Mesenchymal stem cell (in vitro differentiated cells and primary cell): ENCODE data around the gene HSPA12B.
A peak's percentile ranks its signal among the peaks of the same experiment; 100 is the strongest.

ENCODE experiments used
- DNase-seq: peaks from one replicate; pipeline ENCODE4 v3.0.0-alpha.2; 2013
- H2AFZ ChIP-seq: one replicate; pipeline ENCODE4 v1.6.1; 2013; ENCODE audit warnings: low read depth, mild to moderate bottlenecking, control low read depth, inconsistent platforms, low read length, moderate library complexity
- H2AK5ac ChIP-seq: 2 replicates; pipeline ENCODE4 v1.6.1; 2013; ENCODE audit warnings: low read length, moderate library complexity, mild to moderate bottlenecking, inconsistent platforms; ENCODE audit not compliant: severe bottlenecking
- H2BK120ac ChIP-seq: one replicate; pipeline ENCODE4 v1.6.1; 2013; ENCODE audit warnings: low read depth, mild to moderate bottlenecking, inconsistent platforms, low read length, moderate library complexity
- H2BK12ac ChIP-seq, 2 experiments: one replicate each; pipeline ENCODE4 v1.6.1; 2013; ENCODE audit warnings: inconsistent platforms in 2 of 2, low read length in 2 of 2, mild to moderate bottlenecking in 2 of 2, moderate library complexity in 2 of 2, control low read depth in 1 of 2
- H2BK15ac ChIP-seq: one replicate; pipeline ENCODE4 v1.6.1; 2013; ENCODE audit warnings: mild to moderate bottlenecking, low read depth, inconsistent platforms; ENCODE audit not compliant: poor library complexity, severe bottlenecking
- H2BK5ac ChIP-seq: 2 replicates; pipeline ENCODE4 v1.6.1; 2013; ENCODE audit warnings: low read depth, mild to moderate bottlenecking, low read length, control low read depth, inconsistent platforms; ENCODE audit not compliant: poor library complexity, severe bottlenecking
- H3K14ac ChIP-seq, 2 experiments: one replicate each; pipeline ENCODE4 v1.6.1; 2013; ENCODE audit warnings: inconsistent platforms in 2 of 2, low read length in 2 of 2, control low read depth in 1 of 2, mild to moderate bottlenecking in 1 of 2, moderate library complexity in 1 of 2
- H3K18ac ChIP-seq, 2 experiments: one replicate each; pipeline ENCODE4 v1.6.1; 2013; ENCODE audit warnings: inconsistent platforms in 2 of 2, low read length in 2 of 2, control low read depth in 1 of 2, low read depth in 1 of 2, mild to moderate bottlenecking in 1 of 2
- H3K23ac ChIP-seq, 2 experiments: one replicate each; pipeline ENCODE4 v1.6.1; 2013; ENCODE audit warnings: inconsistent platforms in 2 of 2, low read length in 2 of 2, mild to moderate bottlenecking in 2 of 2, moderate library complexity in 2 of 2, control low read depth in 1 of 2
- H3K27ac ChIP-seq: 2 replicates; pipeline ENCODE4 v1.5.1; 2013; ENCODE audit warnings: mild to moderate bottlenecking, moderate library complexity, low read length, control low read depth, inconsistent platforms; ENCODE audit not compliant: poor library complexity, severe bottlenecking
- H3K27me3 ChIP-seq, 2 experiments: 2 replicates each; pipeline versions ENCODE4 v1.6.1 to v1.7.0; 2013; ENCODE audit warnings: low read length in 2 of 2, mild to moderate bottlenecking in 2 of 2, moderate library complexity in 2 of 2, control low read depth in 1 of 2, inconsistent platforms in 1 of 2; ENCODE audit not compliant: control insufficient read depth in 1 of 2, insufficient read depth in 1 of 2
- H3K36me3 ChIP-seq, 2 experiments: 2 replicates each; pipeline versions ENCODE4 v1.6.1 to v1.7.0; 2013; ENCODE audit warnings: low read length in 2 of 2, control low read depth in 1 of 2, inconsistent platforms in 1 of 2, low read depth in 1 of 2, mild to moderate bottlenecking in 1 of 2; ENCODE audit not compliant: insufficient read depth in 2 of 2, control insufficient read depth in 1 of 2
- H3K4ac ChIP-seq, 2 experiments: one replicate each; pipeline ENCODE4 v1.6.1; 2013; ENCODE audit warnings: inconsistent platforms in 2 of 2, low read length in 2 of 2, mild to moderate bottlenecking in 2 of 2, moderate library complexity in 2 of 2, control low read depth in 1 of 2, low read depth in 1 of 2
- H3K4me1 ChIP-seq: 2 replicates; pipeline ENCODE4 v1.6.1; 2013; ENCODE audit warnings: low read depth, low read length, control low read depth; ENCODE audit not compliant: control insufficient read depth, insufficient read depth
- H3K4me2 ChIP-seq: 2 replicates; pipeline ENCODE4 v1.6.1; 2013; ENCODE audit warnings: low read length, mild to moderate bottlenecking, inconsistent platforms; ENCODE audit not compliant: poor library complexity, severe bottlenecking
- H3K4me3 ChIP-seq, 2 experiments: 2 replicates each; pipeline versions ENCODE4 v1.5.1 to v1.7.0; 2013; ENCODE audit warnings: low read length in 2 of 2, mild to moderate bottlenecking in 2 of 2, control low read depth in 1 of 2, low read depth in 1 of 2; ENCODE audit not compliant: insufficient read depth in 1 of 2
- H3K79me1 ChIP-seq: replicated peaks from 2 replicates; pipeline ENCODE4 v1.6.1; 2013; ENCODE audit warnings: mild to moderate bottlenecking, control low read depth, low read length, inconsistent platforms; ENCODE audit not compliant: poor library complexity, severe bottlenecking
- H3K9ac ChIP-seq: 2 replicates; pipeline ENCODE4 v1.7.0; 2013; ENCODE audit warnings: mild to moderate bottlenecking, low read length, moderate library complexity
- H3K9me3 ChIP-seq: 2 replicates; pipeline ENCODE4 v1.7.0; 2013; ENCODE audit warnings: mild to moderate bottlenecking, low read length; ENCODE audit not compliant: control insufficient read depth
- H4K8ac ChIP-seq: one replicate; pipeline ENCODE4 v1.6.1; 2013; ENCODE audit warnings: inconsistent platforms, mild to moderate bottlenecking, low read length, moderate library complexity
- H4K91ac ChIP-seq: one replicate; pipeline ENCODE4 v1.6.1; 2013; ENCODE audit warnings: mild to moderate bottlenecking, low read length, inconsistent platforms
- WGBS: methylation state at CpG from one replicate; pipeline ENCODE4 v1.1.7; 2013; ENCODE audit warnings: mixed read lengths; 5-methylcytosine and 5-hydroxymethylcytosine counted together

HSPA12B gene

DNA sequence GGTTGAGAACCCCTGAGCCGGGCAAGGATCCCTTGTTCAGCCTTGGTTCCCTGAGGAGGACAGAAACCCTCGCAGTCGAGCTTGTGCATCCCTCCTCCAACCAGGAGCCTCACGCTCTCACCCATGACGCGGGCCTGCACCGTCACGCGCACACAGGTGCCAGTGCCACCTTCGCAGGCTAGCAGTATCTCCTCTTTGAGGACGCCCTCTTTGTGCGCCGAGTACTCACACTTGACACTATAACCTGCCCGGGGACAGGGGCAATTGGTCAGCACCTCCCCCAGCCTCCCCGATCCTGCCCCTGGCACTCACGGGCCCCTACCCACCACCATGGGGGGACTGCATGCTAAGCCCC is 21.8 kb downstream of the HSPA12B start:
- DNase-seq = no peak
- Histone ChIP-seq H4K91ac (no peak overlapping the region), H2BK15ac (no peak overlapping the region), H3K9ac (no peak overlapping the region), H2BK5ac (no peak overlapping the region), H3K4me3 (no peak overlapping the region), H3K9me3 (no peaks in the 10 kb centered on the region), H3K36me3 (peaks cover 48 to 49% of the 10 kb centered on the region in 2 experiments), H2BK120ac (no peak overlapping the region), H3K4me2 (no peak overlapping the region), H2BK12ac (peak overlapping the region in 1 of 2 experiments; percentile 38), H3K18ac (no peak overlapping the region), H3K14ac (no peak overlapping the region), H2AK5ac (no peak overlapping the region), H3K4ac (no peak overlapping the region), H4K8ac (no peak overlapping the region), H3K79me1 (peaks cover 7% of the 10 kb centered on the region), H3K23ac (no peak overlapping the region), H3K27ac (no peak overlapping the region), H3K4me1 (peaks cover 19% of the 10 kb centered on the region), H3K27me3 (peaks cover 0 to 20% of the 10 kb centered on the region in 2 experiments), H2AFZ (no peak overlapping the region)
- WGBS = 96% methylated on average over 16 of the region's 16 CpGs

DNA sequence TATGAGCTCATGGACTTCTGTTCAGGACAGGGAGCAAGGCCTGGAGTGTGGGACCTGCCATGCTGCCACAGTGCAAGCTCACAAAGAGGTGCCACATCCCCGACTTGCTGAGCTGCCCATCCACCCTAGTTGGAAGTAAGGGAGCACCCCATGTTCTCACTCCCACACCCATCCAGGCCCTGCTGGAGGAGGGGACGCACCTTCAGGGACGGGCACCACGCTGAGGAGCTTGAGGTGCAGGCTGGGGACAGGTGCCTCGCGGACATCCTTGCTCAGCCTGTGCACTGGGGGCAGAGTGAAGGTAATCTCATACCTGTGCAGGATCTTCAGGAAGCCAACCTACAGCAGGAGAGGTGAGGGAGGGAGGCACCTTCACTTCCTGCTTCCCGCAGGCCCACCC is 22.8 kb downstream of the HSPA12B start:
- H3K9ac ChIP-seq = no peak overlapping the region
- H4K8ac ChIP-seq = no peak overlapping the region
- no peak overlapping the region for H2BK5ac ChIP-seq
- peaks cover 0 to 10% of the 10 kb centered on the region in 2 experiments for H3K27me3 ChIP-seq
- peaks cover 12% of the 10 kb centered on the region for H3K79me1 ChIP-seq
- no peak overlapping the region for H3K4ac ChIP-seq
- H3K9me3 ChIP-seq = no peaks in the 10 kb centered on the region
- H3K18ac ChIP-seq = no peak overlapping the region
- no peak overlapping the region for H2BK15ac ChIP-seq
- H2BK120ac ChIP-seq = no peak overlapping the region
- H3K4me1 ChIP-seq = peaks cover 10% of the 10 kb centered on the region
- DNase-seq = no peak
- no peak overlapping the region for H3K27ac ChIP-seq
- H3K23ac ChIP-seq = no peak overlapping the region
- H4K91ac ChIP-seq = no peak overlapping the region
- no peak overlapping the region for H3K4me3 ChIP-seq
- H3K36me3 ChIP-seq = peaks cover 49 to 54% of the 10 kb centered on the region in 2 experiments
- H3K14ac ChIP-seq = no peak overlapping the region
- no peak overlapping the region for H2AFZ ChIP-seq
- no peak overlapping the region for H3K4me2 ChIP-seq
- H2AK5ac ChIP-seq = no peak overlapping the region
- WGBS = 100% methylated on average over 3 of the region's 7 CpGs
- no peak overlapping the region for H2BK12ac ChIP-seq

DNA sequence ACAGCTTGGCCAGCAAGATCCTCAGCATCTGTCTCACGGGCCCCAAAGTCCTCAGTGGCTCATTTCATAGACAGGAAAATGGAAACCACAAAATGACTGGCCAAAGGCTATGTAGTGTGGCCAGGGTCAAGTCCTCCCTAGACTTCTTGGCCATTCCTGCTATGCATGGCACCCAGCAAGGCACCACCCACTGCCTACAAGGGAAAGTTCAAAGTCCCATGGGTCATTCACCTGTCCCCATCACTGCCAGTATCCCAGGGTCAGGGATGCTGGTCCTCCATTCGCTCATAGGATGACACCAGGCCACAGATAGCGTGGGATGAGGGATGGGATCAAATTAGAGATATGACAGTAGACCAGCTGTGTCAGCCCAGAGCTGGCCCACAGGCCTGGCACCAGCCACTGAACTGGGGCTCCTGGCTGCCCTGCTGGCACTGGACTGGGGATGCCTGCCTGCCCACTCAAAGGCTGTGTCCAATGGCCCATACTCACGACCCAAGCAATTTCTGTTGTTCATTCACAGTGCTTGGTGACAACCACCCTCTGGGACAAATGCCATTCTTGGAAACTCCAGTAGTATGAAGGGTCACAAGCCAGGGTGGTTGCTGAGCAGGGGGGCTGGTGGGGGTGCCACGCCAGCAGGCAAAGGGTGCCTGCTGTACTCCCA is 23.5 kb downstream of the HSPA12B start:
- WGBS = 85% methylated on average over 5 of the region's 5 CpGs
- Histone ChIP-seq H4K8ac (no peak overlapping the region), H4K91ac (no peak overlapping the region)

DNA sequence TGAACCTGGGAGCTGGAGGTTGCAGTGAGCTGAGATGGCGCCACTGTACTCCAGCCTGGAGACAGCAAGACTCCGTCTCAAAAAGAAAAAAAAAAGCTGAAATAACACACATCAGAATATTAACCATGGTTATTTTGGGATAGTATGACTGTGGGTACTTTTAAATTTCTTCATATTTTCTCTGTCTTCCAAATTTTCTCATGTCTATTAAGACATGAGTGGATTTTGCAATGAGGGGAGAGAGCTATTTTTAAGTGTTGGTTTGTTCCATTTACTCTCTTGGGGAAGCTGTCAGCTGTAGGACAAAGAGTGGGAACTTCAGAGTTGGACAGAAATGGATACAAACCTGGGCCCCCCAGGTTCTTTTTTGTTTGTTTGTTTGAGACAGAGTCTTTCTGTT is 24.8 kb downstream of the HSPA12B start:
- no peak overlapping the region for H3K27ac ChIP-seq
- H3K4me1 ChIP-seq = peaks cover 2% of the 10 kb centered on the region
- no peak overlapping the region for H3K4me2 ChIP-seq
- H3K4me3 ChIP-seq = no peak overlapping the region
- no peak overlapping the region for H4K91ac ChIP-seq
- H3K27me3 ChIP-seq = no peaks in the 10 kb centered on the region
- H3K79me1 ChIP-seq = peaks cover 13% of the 10 kb centered on the region
- no peak for DNase-seq
- H3K4ac ChIP-seq = no peak overlapping the region
- no peak overlapping the region for H2BK5ac ChIP-seq
- peaks cover 42 to 43% of the 10 kb centered on the region in 2 experiments for H3K36me3 ChIP-seq
- no peak overlapping the region for H2AFZ ChIP-seq
- no peaks in the 10 kb centered on the region for H3K9me3 ChIP-seq
- no peak overlapping the region for H2BK12ac ChIP-seq
- H3K9ac ChIP-seq = no peak overlapping the region
- WGBS = no CpG with 5 or more reads among the region's 2 CpGs
- no peak overlapping the region for H2BK15ac ChIP-seq
- no peak overlapping the region for H3K18ac ChIP-seq
- H2BK120ac ChIP-seq = no peak overlapping the region
- H3K23ac ChIP-seq = no peak overlapping the region
- H2AK5ac ChIP-seq = no peak overlapping the region
- H3K14ac ChIP-seq = no peak overlapping the region
- H4K8ac ChIP-seq = no peak overlapping the region

More for the DNA sequence above, 23.5 kb downstream of the HSPA12B start:
- H2BK15ac ChIP-seq = no peak overlapping the region
- no peak overlapping the region for H3K4me2 ChIP-seq
- no peak for DNase-seq
- no peak overlapping the region for H2BK120ac ChIP-seq
- H3K36me3 ChIP-seq = peaks cover 42 to 54% of the 10 kb centered on the region in 2 experiments
- H3K4ac ChIP-seq = no peak overlapping the region
- H3K4me3 ChIP-seq = no peak overlapping the region
- no peak overlapping the region for H3K9ac ChIP-seq
- no peak overlapping the region for H3K14ac ChIP-seq
- H3K79me1 ChIP-seq = peaks cover 13% of the 10 kb centered on the region
- no peak overlapping the region for H2AFZ ChIP-seq
- no peak overlapping the region for H3K23ac ChIP-seq
- no peak overlapping the region for H2AK5ac ChIP-seq
- no peak overlapping the region for H3K18ac ChIP-seq
- peaks cover 0 to 3% of the 10 kb centered on the region in 2 experiments for H3K27me3 ChIP-seq
- H3K27ac ChIP-seq = no peak overlapping the region
- H2BK12ac ChIP-seq = no peak overlapping the region
- H3K9me3 ChIP-seq = no peaks in the 10 kb centered on the region
- H2BK5ac ChIP-seq = no peak overlapping the region
- peaks cover 8% of the 10 kb centered on the region for H3K4me1 ChIP-seq
